Limb (tissue), 2 donors: ENCODE measurements around the gene KBTBD2.
"Not testable (repeated sequence)": the region's sequence is repeated elsewhere in the genome, so short reads cannot be mapped to it uniquely, and the experiment has no call there.

ENCODE experiments used
- DNase-seq, 2 donors: peaks; one replicate each; pipeline ENCODE4 v3.0.0-alpha.2; 2016; ENCODE audit errors: extremely low spot score in 2 of 2

KBTBD2 gene

DNA sequence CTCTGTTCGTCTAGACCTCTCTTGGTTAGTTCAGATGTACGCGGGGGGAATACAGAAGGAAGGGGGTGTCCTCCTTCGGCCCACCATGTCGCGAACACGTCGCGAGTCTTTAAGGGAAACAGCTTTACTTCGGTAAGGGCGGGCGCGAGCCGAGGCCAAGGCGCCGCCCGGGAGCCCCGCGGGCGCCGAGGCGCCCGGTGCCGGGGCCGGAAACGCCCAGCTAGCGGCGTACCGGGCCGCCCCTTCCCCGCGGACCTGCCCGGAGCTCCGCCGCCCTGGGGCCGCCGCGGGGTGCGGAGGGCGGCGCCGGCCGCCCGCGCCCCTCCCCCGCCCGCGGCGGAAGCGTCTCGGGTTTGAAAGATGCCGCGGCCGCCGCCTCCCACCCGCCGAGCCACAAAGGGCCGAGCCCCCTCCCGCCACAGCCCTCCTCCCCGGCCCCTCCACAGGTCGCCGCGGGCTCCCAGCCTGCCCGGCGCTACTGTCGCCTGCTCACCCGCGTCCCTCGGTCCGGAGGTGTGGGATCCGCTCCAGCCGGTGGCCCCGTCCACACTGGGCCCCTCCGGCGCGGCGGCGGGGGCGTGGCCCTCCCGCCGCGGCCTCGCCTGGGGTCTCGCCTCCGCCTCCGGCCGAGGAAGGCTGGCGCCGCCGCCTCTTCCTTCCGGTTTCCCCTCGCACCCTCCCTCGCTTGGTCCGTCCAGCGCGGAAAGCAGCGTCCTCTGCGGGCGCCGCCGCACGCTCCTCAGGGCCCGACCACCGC, at the start of gene KBTBD2:
KBTBD2 (minus strand) TSS at position 718 of the 757 bp plus-strand sequence. CDS start 12,156 bp downstream, outside the sequence.
- peak; percentile 72 to 88 for DNase-seq

DNA sequence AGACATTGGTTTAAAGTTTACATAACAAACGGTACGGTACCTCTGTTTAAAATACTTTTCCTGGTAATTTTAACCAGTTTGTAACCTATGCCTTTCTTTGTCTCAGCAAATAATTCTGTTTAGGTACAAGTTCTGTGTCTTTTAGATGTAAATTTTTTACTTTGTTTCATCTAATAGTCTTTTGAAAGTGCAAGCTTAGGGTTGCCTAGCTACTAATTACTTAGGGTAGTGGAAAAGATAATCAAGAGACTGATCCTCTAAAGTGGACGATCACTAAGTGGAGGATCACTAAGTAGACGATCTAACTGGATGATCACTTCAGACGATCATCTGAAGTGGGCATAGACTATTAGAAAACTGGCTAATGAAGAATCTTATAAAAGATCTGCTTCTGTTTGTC, 49.6 kb upstream of the KBTBD2 start:
- DNase-seq: no peak

DNA sequence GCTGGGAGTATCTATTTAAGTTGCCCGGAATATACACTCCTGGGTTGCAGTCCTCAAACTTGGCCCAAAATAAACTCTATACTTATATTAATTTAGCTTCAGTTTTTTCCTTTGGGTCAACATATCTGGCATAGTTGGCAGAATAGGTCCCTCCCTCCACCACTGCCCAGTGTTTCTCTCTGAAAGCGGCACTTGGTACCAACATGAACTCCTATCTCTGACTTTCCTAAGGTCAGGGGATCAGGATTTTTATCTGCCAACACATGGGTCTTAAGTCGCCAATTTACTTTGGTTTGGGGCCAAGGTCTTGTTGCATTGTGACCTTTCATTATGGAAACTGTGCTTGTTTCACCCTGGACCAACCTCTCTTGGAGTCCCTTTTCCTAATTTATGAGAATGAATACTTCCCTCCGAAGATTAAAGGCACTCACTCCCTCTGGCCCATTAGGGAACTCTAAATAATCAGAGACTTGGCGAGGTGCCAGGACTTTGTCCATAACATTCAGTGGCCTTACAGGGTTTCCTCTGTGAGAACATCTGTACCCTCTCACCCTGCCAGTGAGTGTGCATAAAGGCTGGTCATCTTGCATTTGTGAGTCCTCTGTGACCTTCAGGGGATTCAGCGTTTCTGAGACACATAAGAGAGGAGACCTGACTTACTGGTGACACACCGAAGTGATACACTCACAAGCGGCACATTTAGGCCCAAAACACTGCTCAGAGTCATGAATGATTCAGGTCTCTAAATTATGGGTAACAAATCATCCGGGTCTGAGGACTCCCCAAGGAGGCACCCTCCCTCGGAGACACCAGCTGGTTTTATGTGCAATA, 46.0 kb upstream of the KBTBD2 start:
- no peak for DNase-seq

DNA sequence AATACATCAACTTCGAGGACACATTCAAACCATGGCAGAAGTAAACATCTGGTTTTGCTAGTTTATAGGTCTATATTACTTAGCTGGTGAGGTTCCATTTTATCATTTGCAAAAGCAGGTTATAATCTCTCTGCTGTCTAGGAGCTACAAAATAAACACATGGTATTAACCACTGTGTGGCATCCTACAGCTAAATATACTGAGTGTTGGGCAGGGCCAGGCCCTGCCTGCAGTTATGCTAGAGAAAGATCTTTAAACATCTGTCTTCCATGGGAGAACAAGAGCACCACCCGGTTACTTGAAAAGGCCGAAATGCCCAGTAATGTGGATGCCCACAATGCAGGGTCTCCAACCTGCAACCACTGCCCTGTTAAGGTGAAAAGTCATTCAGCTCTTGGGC, 45.1 kb upstream of the KBTBD2 start:
- no peak for DNase-seq

DNA sequence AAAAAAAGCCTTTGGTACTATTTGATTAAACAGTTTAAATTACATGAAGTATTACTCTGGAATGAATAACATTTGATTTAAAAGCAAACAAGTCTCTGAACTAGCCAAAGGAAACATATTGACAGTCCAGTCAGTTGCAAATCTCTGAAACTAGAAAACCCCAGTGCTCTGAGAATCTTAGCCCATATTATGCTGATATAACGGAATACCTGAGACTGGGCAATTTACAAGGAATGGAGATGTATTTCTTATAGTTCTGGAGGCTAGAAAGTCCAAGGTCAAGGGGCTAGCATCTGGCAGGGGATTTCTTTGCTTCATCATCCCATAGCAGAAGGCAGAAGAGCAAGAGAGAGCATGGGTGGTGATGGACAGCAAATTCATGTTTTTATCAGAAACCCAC, 44.0 kb upstream of the KBTBD2 start:
- no peak for DNase-seq

DNA sequence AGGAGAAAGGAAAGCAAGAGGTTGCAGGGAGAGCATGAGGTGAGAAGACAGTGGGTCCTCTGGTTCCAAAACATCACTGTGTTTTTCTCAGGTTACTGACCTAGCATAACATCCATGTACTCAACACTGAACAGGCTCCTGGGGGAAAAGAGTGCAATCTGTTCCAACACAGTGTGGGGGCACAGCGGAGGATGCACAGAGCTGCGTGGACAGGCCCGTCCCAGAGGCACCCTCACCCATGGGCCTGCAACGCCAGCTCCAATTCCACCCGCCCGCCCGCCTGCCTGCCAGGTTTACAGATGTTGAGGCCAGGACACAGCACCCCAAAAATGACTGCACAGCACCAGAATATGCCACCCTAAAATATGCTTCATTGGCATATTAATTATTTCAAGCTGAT, 38.8 kb upstream of the KBTBD2 start:
- no peak for DNase-seq

DNA sequence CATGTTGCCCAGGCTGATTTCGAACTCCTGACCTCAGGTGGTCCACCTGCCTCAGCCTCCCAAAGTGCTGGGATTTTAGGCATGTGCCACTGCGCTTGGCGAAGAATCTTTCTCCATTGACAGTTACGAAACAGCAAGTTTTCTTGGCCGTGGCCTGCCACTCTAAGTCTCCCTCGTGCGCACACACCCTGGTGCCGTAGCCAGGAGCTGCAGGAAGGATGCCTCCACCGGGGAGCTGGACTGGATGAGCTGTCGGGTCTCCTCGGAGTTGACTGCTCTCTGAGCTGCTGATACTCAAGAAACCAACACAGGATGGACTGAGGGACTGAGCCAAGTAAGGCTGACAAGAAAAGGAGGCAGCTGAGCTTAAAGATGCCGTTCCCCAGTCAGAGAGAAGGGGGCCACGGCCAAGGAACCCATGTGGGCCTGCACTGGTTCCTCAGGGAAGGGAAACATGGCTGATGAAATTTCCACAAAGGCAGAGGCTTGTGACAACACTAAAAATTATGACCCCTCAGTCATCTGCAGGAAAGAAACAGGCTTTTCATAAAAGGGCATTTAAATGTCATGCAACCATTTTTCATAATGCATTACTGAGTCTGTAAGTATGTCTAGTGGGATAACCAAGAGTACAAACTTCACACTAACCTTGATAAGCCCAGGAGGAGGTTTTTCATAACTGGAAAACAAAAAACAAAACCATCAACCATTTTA, 38.0 kb upstream of the KBTBD2 start:
- DNase-seq: no peak

DNA sequence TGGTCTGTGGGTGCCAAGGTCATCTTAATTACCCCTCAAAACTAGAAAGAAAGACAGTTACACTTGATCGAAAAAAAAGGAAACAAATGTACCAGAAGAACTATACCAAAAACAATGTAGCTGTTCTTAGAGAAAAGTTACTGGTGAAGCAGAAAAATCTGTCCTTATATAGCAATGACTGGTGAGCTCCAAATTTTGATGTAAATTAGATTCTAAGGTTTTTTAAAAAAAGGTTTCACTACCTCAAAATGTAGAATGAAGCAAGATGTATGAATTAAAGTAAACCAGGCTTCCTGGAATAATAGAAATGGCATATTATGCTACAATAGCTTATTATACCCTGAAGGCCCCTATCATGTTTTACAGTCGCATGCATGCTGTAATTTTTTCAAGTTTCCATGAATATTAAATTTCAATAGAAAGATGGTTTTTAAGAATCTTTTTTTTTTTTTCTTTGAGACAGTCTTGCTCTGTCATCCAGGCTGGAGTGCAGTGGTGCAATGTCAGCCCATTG, 37.3 kb upstream of the KBTBD2 start:
- no peak for DNase-seq

DNA sequence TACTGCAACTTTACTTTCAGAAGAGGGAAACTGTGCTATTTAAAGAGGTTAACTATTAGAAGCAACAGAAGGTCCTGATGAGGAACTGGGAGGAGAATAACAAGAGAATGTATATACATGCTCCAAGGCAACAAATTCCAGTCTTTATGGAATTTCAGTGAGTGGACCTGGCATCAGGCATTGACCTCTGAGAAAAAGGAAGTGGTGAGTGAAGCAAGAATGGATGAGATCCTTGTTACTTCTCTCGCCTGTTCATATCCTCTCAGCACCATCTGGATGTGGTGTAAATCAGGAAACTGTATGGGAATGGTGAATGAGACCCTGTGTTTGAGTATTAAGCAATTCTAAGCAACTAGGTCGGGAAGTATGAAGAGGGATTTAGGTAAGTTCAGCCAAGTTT, 30.3 kb upstream of the KBTBD2 start:
- DNase-seq: no peak

DNA sequence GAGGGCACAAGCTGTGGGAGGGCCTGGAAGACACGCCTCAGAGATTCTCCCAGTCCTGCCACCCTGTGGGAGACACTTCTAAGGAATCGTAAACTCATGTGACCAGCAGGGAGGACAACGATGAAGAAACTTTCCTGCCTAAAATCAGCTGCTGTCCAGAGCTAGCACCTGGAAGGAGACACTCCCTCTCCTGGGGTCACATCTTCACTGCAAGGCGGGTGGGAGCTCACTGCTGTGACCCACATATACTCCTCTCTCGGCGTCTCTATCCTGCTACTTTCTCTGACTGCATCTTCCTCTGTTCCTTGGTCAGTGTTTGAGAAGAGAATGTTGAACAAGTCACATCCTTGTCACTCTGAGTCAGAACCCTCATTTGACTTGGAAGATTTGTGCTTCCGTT, 25.4 kb upstream of the KBTBD2 start:
- not testable (repeated sequence) for DNase-seq

DNA sequence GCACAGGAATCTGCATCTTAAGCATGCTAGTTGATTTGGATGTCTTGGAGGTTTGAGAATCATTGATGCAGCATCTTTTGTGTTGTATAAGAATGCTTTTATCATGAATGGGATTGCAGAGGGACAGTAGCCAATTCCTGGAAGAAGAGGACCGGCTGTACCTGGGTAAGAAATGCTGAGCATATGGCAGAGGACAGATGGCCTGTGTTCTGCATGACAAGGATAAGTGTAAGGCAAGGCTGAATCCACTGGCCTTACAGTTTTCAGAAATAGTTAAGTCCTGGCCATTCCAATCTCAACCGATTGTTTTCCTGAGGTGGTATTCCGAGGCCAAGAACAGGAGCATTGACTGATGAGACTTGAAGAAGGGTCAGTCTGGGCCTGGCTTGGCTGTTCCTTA, 24.4 kb upstream of the KBTBD2 start:
- DNase-seq: no peak

DNA sequence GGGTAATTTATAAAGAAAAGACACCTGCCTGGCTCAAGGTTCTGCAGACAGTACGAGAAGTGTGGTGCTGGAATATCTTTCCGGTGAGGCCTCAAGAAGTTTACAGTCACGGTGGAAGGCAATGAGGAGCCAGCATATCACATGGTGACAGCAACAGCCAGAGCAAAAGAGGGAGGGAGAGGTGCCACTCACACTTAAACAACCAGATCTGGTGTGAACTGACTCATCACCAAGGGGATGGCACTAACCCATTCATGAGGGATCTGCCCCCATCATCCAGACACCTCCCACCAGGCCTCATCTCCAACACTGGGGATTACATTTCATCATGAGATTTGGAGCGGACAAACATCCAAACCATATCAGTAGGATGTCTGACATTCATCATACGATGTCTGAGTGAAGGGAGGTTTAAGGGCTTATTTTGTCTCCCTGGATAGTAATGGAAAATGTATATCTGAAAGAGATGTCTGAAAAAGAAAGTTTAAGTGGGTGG, 23.5 kb upstream of the KBTBD2 start:
- DNase-seq: no peak

DNA sequence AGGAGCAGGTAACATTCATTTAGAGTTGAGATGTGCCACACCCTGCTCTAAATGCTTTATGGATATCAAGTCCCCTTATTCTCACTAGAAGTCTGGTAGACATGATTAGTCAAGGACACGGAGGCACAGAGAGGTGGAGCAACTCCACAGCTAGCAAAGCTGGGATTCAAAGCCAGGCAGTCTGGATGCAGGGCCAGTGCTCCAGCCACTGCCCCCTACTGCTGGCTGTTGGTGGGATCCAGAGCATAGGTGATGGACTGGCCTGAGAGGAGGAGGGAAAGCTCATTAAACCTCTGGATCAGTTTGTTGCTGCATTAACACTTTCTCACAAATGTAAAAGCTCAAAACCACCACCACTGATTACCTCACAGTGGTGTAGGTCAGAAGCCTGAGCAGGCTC, 22.6 kb upstream of the KBTBD2 start:
- DNase-seq: no peak

DNA sequence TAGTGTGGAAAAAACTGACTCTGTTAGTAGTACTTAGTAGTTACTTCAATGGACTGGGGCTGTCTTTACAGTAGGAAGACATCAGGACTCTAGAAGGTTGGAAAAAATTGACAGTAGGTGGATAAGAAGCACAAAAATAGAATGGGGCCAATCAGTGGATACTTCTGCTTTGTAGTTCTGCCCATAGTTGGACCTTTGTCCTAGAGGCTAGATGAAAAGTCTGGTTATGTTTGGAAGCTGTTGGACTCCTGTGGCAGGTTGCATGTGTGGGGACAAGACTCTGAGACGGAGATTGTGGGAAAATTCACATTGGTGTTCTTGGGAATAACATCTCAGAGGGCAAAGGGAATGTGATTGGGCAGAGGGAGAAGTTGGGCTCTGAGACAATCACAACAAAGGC, 18.6 kb upstream of the KBTBD2 start:
- DNase-seq: no peak

DNA sequence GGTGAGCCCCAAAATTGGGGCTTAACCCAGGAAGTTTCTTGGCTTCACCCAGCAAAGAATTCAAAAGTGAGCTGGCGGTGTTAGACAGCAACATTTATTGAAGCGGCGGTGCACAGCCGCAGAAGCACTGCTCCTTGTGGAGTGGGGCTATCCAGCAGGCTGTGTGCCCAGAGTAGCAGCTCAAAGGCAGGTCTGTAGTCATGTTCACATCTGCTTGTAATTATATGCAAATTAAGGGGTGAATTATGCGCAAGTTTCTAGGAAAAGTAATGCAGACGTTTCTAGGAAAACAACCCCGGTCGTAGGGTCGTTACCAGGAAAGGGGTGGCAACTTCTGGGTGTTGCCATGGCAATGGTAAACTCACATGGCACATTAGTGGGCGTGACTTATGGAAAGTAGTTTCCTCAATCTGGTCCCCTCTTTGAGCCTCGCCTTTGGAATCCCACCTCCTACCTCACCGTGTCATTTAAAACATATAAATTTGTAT, 13.7 kb upstream of the KBTBD2 start:
- DNase-seq: peak; percentile 77 to 93

DNA sequence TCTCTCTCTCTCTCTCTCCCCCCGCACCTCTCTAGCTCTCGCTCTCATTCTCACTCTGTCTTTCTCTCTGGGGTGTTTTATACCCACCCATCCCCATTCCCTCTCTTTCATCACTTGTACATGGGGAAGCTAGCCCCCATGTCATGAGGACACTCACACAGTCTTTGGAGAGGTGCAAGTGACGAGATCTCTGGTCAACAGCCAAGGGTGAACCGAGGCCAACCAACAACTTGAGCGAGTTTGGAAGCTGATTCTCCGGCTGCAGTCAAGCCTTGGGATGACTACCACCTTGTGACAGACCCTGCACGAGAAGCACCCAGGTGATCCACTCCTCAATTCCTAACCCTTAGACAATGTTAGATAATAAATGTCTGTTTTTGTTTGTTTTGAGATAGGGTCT, 10.1 kb upstream of the KBTBD2 start:
- no peak for DNase-seq

DNA sequence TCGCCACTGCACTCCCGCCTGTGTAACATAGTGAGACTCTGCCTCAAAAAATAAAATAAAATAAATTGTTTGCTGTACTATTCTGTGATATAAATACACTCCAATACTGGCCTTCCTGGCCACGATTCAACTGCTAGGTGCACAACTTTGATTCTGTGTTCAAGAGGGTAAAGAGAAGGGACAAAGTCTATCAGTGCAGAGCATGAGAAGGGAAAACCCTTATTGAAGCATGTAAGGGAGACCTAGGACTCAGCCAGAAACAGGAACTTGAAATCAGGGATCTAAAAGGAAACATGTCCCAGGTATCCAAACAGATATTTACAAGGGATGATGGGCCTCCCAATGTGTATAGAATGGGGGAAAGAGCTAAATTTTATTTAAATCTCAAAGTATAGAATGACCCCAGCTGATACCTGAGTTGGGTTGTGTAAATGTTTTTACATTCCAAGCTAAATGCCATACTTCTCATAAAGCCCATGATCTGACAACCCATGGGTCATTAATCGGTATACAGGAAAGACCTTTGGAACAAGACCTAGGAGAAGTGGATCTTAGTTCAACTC, 9.0 kb upstream of the KBTBD2 start:
- DNase-seq: no peak

DNA sequence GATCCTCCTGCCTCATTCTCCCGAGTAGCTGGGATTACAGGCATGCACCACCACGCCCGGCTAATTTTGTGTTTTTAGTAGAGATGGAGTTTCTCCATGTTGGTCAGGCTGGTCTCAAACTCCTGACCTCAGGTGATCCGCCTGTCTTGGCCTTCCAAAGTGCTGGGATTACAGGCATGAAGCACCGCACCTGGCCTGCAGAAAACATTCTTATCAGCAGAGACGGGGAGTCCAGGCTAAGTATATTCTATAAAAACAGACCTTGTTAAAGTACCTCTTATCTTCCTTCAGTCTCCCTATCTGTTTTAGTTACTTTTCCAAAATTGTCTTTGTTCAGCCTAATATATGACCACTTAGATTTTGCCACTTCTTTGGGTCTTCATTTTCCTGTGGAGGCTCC, 5.8 kb upstream of the KBTBD2 start:
- DNase-seq: not testable (repeated sequence)

DNA sequence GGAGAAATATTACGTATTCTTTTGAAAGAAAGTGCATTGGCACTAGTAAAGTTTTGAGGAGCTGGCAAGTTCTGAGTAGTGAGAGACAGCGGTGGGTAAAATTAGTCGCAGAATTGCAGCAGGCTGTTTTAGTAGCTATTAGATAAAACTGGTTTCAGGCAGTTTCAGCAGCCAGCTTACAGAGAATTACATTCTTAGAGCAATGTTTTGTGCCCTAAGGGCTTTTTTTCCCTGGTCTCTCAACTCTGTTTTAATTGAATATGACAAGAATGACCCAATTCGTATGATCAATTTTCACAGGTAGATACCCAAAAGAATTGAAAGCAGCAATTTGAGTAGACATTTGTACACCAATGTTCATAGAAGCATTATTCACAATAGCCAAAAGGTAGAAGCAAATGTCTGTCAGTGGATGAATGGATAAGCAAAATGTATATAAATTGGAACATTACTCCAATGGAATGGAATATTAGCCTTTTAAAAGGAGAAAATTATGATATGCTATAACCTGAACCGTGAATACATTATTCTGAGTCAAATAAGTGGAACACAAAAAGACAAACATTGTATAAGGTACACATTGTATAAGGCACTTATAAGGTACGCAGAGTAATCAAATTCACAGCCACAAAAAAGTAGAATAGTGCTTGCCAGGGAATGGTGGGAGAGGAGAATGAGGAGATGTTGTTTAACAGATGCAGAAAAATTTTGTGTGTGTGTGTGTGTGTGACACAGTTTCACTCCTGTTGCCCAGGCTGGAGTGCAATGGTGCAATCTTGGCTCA, 5.2 kb upstream of the KBTBD2 start:
- DNase-seq: no peak

DNA sequence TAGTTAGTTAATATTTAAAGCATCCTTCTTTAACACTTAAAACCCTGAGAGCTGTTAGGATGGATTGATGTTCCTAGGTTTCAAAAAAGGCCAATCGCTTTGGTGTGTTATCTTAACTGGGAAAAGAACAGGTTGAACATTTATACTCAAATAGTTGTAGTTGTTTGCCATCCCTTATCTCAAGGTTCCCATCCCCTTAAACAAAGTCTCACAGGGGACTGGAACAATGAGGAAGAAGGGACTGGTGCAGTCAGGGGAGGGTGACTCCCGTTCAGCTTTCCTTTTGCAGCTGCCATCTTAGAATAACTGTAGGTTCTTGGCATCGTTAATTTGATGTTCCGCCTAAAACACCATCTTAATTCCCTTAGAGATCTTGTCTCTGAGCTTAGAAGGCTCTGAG, 2.6 kb upstream of the KBTBD2 start:
- no peak for DNase-seq

DNA sequence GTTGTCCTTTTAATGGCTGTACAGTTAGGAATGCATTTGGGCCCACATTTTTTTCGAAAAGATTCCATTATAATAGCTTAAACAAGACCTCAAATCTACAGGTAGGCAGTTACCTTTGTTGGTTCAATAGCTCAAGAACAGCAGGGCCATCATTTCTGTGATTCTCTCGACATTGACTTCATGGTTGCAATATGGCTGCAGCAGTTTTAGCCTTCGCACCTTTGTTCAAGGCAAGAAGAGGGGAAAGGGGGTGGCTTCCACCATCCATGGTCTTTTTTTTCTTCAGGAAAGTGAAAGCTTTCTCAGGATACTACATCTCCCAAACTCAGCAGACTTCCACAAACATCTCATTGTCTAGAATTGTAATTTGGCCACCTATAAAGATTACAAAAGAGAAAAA, 2.2 kb upstream of the KBTBD2 start:
- DNase-seq: no peak
